ENCODE data around the gene FGD6.

Gene FGD6

DNA sequence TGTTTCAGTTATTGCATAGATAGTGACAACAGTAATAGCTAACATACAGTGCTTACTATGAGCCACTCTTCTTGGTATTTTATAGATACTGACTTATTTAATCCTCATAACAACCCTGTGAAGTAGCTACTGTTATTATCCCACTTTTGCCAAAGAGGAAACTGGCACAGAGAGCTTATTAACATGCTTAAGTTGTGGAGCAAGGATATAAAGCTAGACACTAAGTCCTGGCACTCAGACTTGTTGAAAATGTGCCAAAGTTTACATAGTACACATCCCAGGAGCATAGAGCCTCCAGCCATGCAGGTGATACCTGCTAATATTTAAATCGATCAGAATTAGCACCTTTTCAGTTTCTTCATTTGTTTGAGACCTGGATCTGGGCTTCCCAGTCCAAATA, 42.1 kb upstream of the FGD6 start:
- no peak overlapping the region for H3K4me3 ChIP-seq
- H3K27me3 ChIP-seq, result no peaks in the 10 kb centered on the region
- intact Hi-C loops (cut with DNase I; ENCODE audit: low total_unique reads), result no loop called here
- H3K27ac ChIP-seq, result no peak overlapping the region
- H3K36me3 ChIP-seq, result peaks cover 38 to 55% (median 54%) of the 10 kb centered on the region in 3 donors
- TF ChIP-seq, protein P1, sequence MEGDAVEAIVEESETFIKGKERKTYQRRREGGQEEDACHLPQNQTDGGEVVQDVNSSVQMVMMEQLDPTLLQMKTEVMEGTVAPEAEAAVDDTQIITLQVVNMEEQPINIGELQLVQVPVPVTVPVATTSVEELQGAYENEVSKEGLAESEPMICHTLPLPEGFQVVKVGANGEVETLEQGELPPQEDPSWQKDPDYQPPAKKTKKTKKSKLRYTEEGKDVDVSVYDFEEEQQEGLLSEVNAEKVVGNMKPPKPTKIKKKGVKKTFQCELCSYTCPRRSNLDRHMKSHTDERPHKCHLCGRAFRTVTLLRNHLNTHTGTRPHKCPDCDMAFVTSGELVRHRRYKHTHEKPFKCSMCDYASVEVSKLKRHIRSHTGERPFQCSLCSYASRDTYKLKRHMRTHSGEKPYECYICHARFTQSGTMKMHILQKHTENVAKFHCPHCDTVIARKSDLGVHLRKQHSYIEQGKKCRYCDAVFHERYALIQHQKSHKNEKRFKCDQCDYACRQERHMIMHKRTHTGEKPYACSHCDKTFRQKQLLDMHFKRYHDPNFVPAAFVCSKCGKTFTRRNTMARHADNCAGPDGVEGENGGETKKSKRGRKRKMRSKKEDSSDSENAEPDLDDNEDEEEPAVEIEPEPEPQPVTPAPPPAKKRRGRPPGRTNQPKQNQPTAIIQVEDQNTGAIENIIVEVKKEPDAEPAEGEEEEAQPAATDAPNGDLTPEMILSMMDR (IDR thresholded peaks at IDR 0.05), result no peak
- H3K4me1 ChIP-seq, result peaks cover 0 to 5% (median 0%) of the 10 kb centered on the region in 4 donors
- DNase-seq, result no peak
- no peaks in the 10 kb centered on the region for H3K9me3 ChIP-seq

GRCh38 chr12:95258803-95259202, 41.5 kb upstream of the FGD6 start:
- H3K27ac ChIP-seq, result no peak overlapping the region
- DNase-seq, result no peak
- TF ChIP-seq, protein P1 (IDR thresholded peaks at IDR 0.05), result no peak
- H3K36me3 ChIP-seq, result peaks cover 40 to 52% (median 51%) of the 10 kb centered on the region in 3 donors
- H3K4me1 ChIP-seq, result peaks cover 0 to 5% (median 0%) of the 10 kb centered on the region in 4 donors
- H3K27me3 ChIP-seq, result no peaks in the 10 kb centered on the region
- intact Hi-C loops (cut with DNase I; ENCODE audit: low total_unique reads), result no loop called here
- no peak overlapping the region for H3K4me3 ChIP-seq
- no peaks in the 10 kb centered on the region for H3K9me3 ChIP-seq

GRCh38 chr12:95258151-95258550, 40.9 kb upstream of the FGD6 start:
- no peak for DNase-seq
- no peak overlapping the region for H3K4me3 ChIP-seq
- H3K27me3 ChIP-seq, result no peaks in the 10 kb centered on the region
- TF ChIP-seq, protein P1 (IDR thresholded peaks at IDR 0.05), result no peak
- H3K36me3 ChIP-seq, result peaks cover 46 to 51% (median 50%) of the 10 kb centered on the region in 3 donors
- H3K27ac ChIP-seq, result no peak overlapping the region
- intact Hi-C loops (cut with DNase I; ENCODE audit: low total_unique reads), result no loop called here
- H3K9me3 ChIP-seq, result no peaks in the 10 kb centered on the region
- peaks cover 0 to 5% (median 0%) of the 10 kb centered on the region in 4 donors for H3K4me1 ChIP-seq

- no peak overlapping the region for H3K4me3 ChIP-seq
- DNase-seq, result no peak
- no peaks in the 10 kb centered on the region for H3K9me3 ChIP-seq
- TF ChIP-seq, protein P1 (IDR thresholded peaks at IDR 0.05), result no peak
- peaks cover 0 to 5% (median 0%) of the 10 kb centered on the region in 4 donors for H3K4me1 ChIP-seq
- intact Hi-C loops (cut with DNase I; ENCODE audit: low total_unique reads), result no loop called here
- no peaks in the 10 kb centered on the region for H3K27me3 ChIP-seq
- H3K36me3 ChIP-seq, result peaks cover 49 to 52% (median 51%) of the 10 kb centered on the region in 3 donors
- no peak overlapping the region for H3K27ac ChIP-seq
Measured at GRCh38 chr12:95257541-95257940, 40.3 kb upstream of the FGD6 start.

- intact Hi-C loops (cut with DNase I; ENCODE audit: low total_unique reads), result no loop called here
- no peak for DNase-seq
- Histone ChIP-seq H3K36me3 (peaks cover 40 to 58% (median 56%) of the 10 kb centered on the region in 3 donors), H3K4me3 (no peak overlapping the region), H3K27me3 (no peaks in the 10 kb centered on the region), H3K9me3 (no peaks in the 10 kb centered on the region), H3K4me1 (peaks cover 0 to 33% (median 10%) of the 10 kb centered on the region in 4 donors), H3K27ac (no peak overlapping the region)
- TF ChIP-seq, protein P1 (IDR thresholded peaks at IDR 0.05), result no peak
Measured at GRCh38 chr12:95253386-95253785, 36.1 kb upstream of the FGD6 start.
